ENCODE measurements around the gene TPRG1L.
"Not testable (repeated sequence)": the region's sequence is repeated elsewhere in the genome, so short reads cannot be mapped to it uniquely, and the experiment has no call there.

GRCh38 chr1:3621151-3621671, 3.6 kb upstream of the TPRG1L start:
- TF ChIP-seq CTCF (conservative IDR thresholded peaks at IDR 0.05; ENCODE audit: low read depth, low read length) (peak; percentile 53), SMC3 (IDR thresholded peaks at IDR 0.05; ENCODE audit: low read depth, low read length) (peak; percentile 65)
- TF ChIP-seq MAFK (IDR thresholded peaks at IDR 0.05; ENCODE audit: low read depth, low read length); POLR2A (IDR thresholded peaks at IDR 0.05; ENCODE audit: low read depth, low read length); USF2 (IDR thresholded peaks at IDR 0.05; ENCODE audit: low read depth, low read length); ELK1 (IDR thresholded peaks at IDR 0.05; ENCODE audit: borderline replicate concordance, low read depth, low read length); MXI1 (IDR thresholded peaks at IDR 0.05; ENCODE audit: borderline replicate concordance, low read depth, low read length); CEBPB (IDR thresholded peaks at IDR 0.05; ENCODE audit: low read depth, low read length): not testable (repeated sequence)

Data from IMR-90 (cell line).